HG03135 (cell line): Measurements from ENCODE around the gene DSCAM.

Experiments used
- ATAC-seq: cut with Tn5 transposase; IDR thresholded peaks from one replicate; pipeline ENCODE4 v1.9.1; 2021; ENCODE audit warnings: mild to moderate bottlenecking, moderate library complexity; ENCODE audit not compliant: unreplicated experiment

The DSCAM gene

DNA sequence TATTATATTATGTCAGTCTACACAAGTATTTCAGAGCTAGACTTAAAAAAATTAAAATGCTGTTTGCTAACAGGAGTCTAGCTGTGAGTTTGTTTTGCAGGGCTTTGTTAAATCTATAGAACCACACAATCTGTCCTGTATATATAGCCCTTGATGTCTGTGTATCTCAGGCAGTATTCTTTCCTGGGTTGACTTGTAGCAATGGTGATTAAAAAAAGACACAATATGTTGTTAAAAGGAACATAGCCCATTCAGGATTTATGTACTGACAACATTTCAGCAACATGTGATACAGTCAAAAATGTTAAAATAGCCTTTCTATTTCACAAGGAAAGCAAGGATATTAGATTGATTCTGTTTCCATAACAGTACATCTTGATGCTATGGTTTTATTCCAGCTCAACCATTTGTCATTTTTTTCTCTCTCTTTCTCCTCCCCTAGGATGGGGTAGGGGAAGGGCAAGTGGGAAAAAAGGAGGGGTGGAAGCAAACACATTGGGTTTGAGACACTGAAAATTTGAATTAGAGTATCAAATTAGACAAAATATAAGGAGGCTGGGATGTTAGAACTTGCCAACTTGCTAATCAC lies 139.2 kb downstream of the DSCAM start:
- no peak for ATAC-seq

DNA sequence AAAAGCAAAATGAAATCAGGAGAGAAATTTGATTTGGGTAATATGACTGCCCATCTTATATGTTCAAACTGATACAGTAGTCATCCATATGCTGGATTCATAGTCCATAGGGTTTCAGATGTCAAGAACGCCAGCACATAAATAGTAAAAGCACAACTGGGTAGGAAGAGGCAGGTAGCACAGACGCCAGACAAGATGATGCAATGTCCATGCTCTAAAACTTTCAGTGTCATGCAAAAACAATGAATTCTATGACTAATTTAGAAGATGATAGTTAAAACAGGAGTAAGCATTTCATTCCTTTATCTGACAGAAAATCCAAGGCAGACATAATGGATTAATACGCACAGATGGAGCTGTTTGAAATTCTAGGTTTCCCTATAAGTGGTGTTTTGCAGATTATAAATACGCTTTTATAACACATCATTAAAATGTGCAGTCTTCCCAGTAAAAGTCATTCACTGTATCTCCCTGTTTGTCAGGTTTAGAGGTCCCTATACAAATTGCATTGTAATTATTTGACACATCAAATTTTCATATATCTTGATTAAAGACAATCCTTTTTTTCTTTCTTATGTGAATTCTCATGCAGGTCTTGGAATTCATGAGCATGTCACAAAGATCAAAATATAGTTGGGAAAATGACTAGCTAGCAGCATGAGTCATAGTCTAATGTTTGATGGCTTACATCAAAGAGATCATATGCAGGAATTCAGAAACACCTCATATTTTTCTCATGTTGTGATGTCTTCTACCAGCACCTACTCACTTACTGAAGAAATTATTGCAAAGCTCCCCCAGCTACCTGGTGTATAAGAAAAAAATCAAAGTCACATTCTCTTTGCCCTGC lies 139.9 kb downstream of the DSCAM start:
- ATAC-seq: no peak

DNA sequence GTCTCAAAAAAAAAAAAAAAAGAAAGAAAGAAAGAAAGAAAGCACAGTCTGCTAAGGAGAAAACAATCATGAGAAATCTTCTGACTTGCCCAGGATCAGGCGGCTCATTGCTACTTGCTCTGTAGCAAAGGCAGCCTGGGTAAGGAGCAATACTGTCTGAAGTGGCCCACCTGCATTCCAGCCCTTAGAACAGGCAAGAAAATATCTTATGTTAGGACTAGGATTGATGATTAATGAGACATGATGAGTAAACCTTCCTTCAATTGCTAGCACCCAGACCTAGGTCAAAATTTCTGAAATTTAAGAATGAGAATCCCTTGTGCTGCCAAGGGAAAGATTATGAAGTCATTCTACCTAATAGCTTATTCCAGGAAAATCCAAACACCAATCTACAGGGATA lies 140.8 kb downstream of the DSCAM start:
- no peak for ATAC-seq

DNA sequence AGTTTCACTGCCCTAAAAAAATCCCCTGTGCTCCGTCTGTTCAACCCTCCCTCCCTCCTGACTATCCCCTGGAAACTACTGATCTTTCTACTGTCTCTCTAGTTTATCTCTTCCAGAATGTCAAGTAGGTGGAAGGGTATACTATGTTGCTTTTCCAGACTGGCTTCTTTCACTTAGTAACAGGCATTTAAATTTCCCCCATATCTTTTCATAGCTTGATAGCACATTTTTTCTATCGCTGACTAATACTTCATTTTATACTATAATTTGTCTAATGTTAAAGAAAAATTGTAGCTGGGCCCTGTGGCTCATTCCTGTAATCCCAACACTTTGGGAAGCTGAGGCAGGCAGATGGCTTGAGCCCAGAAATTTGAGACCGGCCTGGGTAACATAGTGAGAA lies 142.8 kb downstream of the DSCAM start:
- no peak for ATAC-seq

GRCh38 chr21:40699366-40699765 lies 147.6 kb downstream of the DSCAM start:
- no peak for ATAC-seq

- no peak for ATAC-seq
These were observed 150.7 kb downstream of the DSCAM start for GRCh38 chr21:40696246-40696645.

DNA sequence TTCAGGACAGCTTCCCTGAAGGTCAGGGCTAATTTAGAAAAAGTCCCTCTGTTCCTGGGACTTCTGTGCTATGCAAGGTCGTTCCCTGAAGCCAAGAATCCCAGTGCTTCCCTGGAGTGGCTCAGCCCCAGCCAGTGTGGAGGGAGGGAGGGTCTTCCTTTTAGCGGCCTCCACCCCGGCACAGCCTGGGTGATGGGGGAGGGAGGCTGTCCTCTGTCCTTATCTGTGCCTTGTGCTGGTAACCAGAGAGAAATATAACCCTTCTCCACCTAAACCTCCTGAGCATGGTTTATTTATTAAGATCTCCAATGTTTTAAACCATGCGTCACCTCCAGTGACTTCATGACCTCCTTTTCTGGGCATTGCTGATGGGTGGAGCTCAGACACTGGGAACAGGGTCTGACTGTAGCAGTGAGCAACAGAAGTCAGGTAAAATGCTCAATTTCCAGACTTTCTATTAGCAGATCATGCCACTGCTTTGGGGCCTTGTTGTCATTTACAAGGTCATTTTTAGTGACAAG lies 157.1 kb downstream of the DSCAM start:
- no peak for ATAC-seq

- ATAC-seq: no peak
These were observed 157.7 kb downstream of the DSCAM start for GRCh38 chr21:40689217-40689616.

DNA sequence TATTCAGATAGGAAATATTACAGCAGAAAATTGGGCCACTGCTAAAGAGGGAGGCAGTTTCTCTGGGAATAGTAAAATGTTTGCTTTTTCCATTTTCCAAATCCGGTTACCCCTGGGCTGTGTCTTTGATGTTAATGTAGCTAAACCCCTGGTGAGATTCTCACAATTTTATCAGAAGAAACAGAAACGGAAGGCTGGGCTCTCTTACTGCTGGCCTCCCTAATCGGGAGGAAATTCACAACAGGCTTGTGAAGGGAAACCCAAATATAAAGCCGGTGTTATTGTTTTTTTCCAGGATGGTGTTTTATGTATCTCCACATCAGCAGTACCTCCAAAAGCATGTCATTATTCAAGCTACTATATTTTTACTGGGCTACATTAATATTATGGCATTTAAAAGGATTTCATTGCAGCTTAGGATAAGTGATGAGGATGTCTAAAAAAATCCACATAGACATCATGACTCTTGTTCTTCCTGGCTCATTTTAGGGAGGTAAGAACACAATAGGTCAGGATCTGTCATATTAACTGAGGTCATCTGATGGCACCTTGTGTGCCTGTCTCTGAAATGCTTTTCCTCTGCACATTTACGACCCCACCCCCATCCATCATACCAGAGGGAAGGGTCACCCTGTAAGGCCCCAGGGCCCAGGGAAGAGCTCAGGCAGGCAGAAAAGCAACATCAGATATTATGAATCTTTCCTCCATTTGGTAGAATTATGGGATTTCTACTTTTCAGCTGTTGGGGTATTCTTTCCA lies 158.7 kb downstream of the DSCAM start:
- no peak for ATAC-seq

GRCh38 chr21:40687625-40688024 lies 159.3 kb downstream of the DSCAM start:
- no peak for ATAC-seq

DNA sequence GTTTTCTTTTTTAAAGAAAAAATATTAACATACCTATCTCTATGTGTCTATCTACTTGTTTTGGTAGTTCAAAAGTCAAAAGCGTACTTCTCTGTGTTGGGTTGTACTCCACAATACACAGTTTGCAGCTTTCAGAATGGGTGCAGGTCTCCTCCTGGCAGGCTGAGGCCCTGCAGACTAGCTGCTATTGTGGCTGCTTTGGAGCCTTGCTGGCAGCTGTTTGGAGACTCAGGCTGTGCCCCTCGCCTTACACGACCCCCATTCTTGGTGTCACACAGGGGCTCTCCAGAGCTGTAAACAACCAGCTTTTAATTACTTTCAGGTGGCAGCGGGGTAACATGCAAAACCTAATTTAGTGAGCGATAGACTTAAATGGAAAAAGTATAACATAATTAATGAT lies 160.4 kb downstream of the DSCAM start:
- ATAC-seq: no peak

DNA sequence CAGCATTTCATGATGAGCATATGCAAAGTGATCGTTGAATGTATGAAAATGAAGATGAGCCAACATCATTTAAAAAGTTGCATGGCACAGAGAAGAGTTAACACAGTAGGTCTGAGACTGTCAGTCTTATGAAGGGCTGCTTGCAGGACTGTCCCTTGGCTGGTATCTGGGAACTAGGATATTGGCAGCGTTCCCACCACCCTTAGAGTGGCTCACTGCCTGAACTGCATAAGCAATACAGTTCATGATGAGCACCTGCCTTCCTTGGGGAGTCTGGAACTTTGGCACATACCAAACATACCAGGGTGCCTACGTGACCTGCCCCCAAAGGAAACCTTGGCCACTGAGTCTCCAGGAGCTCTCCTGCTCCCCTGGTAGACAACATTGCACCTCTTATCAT lies 161.8 kb downstream of the DSCAM start:
- ATAC-seq: no peak

DNA sequence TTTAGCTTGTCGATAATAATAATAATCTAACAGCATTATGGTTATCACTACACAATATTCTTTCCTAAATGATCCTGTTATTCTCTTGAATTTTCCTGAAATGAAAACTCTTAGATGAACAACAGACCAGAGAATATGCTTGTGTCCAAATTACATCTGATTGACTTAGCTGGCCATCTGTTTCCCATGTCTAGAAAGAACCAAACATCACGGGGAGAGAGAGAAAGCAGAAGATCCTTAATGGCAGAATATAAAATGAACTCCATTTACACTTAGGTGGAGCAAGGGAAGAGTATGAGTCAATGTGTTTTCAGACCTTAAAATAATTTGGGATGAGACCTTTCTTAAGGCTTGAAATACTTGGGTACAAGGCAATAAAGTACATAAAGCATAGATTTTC lies 162.2 kb downstream of the DSCAM start:
- no peak for ATAC-seq

- ATAC-seq: no peak
These were observed 163.6 kb downstream of the DSCAM start for GRCh38 chr21:40683349-40683748.

GRCh38 chr21:40681164-40681859 lies 165.6 kb downstream of the DSCAM start:
- no peak for ATAC-seq

DNA sequence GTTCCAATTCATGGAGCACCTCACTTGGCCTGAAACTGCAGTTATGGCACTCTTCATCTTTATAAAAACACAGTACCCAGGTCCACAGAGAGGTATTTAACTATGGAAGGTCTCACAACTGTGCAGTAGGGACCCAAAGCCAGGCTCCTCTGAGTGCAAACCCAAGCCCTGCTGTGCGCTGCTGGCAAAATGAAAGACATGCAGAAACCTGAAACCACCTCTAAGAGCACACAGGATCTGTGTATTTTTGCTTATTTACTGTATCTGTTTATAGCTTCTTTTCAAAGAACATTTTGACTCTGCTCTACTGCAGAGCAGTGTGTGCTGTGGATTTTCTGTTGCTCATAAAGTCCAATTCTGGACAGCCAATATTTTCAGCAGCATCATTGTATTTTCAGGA lies 166.6 kb downstream of the DSCAM start:
- no peak for ATAC-seq

GRCh38 chr21:40678681-40679284 lies 168.2 kb downstream of the DSCAM start:
- ATAC-seq: no peak

- no peak for ATAC-seq
These were observed 171.9 kb downstream of the DSCAM start for GRCh38 chr21:40675017-40675416.

GRCh38 chr21:40672602-40673001 lies 174.4 kb downstream of the DSCAM start:
- no peak for ATAC-seq

GRCh38 chr21:40671716-40672115 lies 175.2 kb downstream of the DSCAM start:
- ATAC-seq: no peak
